ENCODE data around the gene HNRNPUL1. TPM values are rescaled to one million over a fixed set of nuclear protein-coding genes. Genes with fewer than 3 reads are reported as not detected.
"Not testable (repeated sequence)": the region's sequence is repeated elsewhere in the genome, so short reads cannot be mapped to it uniquely, and the experiment has no call there.

The HNRNPUL1 gene
- total RNA-seq, 1 donor from 2014 or later = 116 TPM

DNA sequence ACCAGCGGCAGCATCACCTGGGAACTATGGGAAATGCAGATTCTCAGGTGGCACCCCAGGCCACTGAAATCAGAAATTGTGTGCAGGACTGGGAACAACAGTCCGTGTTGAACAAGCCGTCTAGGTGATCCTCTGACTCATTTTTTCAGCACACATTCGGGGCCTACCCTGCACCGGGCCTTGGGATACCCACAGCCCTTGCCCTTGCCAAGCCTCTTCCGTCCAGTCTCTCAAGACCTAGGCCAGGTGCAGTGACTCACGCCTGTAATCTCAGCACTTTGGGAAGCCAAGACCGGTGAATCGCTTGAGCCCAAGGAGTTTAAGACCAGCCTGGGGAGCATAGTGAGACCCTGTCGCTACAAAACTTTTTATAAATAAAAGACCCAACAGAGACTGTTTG, 71.3 kb downstream of the HNRNPUL1 start:
- H3K9me3 ChIP-seq = no peaks in the 10 kb centered on the region
- H3K27me3 ChIP-seq = no peaks in the 10 kb centered on the region
- intact Hi-C loops (cut with DNase I) = no loop called here
- no peak overlapping the region for H3K27ac ChIP-seq
- TF ChIP-seq POLR2A (IDR thresholded peaks at IDR 0.05) (no peak), POLR2AphosphoS5 (IDR thresholded peaks at IDR 0.05; ENCODE audit: insufficient read depth in 1 of 2, low read depth in 1 of 2) (no peak), CTCF (IDR thresholded peaks at IDR 0.05) (no peak)
- no peak for DNase-seq (ENCODE audit: extremely low spot score in 2 of 2)
- no peaks in the 10 kb centered on the region for H3K4me1 ChIP-seq
- H3K36me3 ChIP-seq = peaks cover 0 to 32% of the 10 kb centered on the region in 2 donors
- H3K4me3 ChIP-seq = no peak overlapping the region

DNA sequence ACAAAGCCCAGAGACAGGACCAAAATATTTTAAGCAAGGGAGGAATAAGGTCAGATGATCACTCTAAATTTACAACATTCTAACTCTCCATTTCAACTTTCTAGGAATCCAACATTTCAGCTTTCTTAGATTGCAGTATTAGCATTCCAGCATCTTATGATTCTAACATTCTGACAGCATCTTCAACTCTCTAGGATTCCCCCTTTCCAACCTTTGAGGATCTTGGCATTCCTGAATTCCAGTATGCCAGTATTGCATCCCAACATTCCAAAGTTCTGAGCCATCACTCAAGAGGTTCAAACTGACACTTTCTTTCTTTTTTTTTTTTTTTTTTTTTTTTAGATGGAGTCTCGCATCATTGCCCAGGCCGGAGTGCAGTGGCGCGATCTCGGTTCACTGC, 75.8 kb downstream of the HNRNPUL1 start:
- no peaks in the 10 kb centered on the region for H3K4me1 ChIP-seq
- H3K4me3 ChIP-seq = no peak overlapping the region
- H3K27ac ChIP-seq = no peak overlapping the region
- H3K27me3 ChIP-seq = no peaks in the 10 kb centered on the region
- no peak for DNase-seq (ENCODE audit: extremely low spot score in 2 of 2)
- no peak for TF ChIP-seq POLR2AphosphoS5 (IDR thresholded peaks at IDR 0.05; ENCODE audit: insufficient read depth in 1 of 2, low read depth in 1 of 2)
- no peak for TF ChIP-seq POLR2A (IDR thresholded peaks at IDR 0.05)
- no peak for TF ChIP-seq CTCF (IDR thresholded peaks at IDR 0.05)
- intact Hi-C loops (cut with DNase I) = no loop called here
- H3K36me3 ChIP-seq = peaks cover 0 to 48% of the 10 kb centered on the region in 2 donors
- no peaks in the 10 kb centered on the region for H3K9me3 ChIP-seq

GRCh38 chr19:41341669-41342490, 77.7 kb downstream of the HNRNPUL1 start:
- H3K27ac ChIP-seq = no peak overlapping the region
- intact Hi-C loops (cut with DNase I) = no loop called here
- no peak for DNase-seq (ENCODE audit: extremely low spot score in 2 of 2)
- H3K9me3 ChIP-seq = no peaks in the 10 kb centered on the region
- no peaks in the 10 kb centered on the region for H3K4me1 ChIP-seq
- TF ChIP-seq CTCF (IDR thresholded peaks at IDR 0.05) = no peak
- TF ChIP-seq POLR2A (IDR thresholded peaks at IDR 0.05) = no peak
- TF ChIP-seq POLR2AphosphoS5 (IDR thresholded peaks at IDR 0.05; ENCODE audit: insufficient read depth in 1 of 2, low read depth in 1 of 2) = no peak
- H3K27me3 ChIP-seq = no peaks in the 10 kb centered on the region
- H3K36me3 ChIP-seq = peaks cover 0 to 61% of the 10 kb centered on the region in 2 donors
- no peak overlapping the region for H3K4me3 ChIP-seq

DNA sequence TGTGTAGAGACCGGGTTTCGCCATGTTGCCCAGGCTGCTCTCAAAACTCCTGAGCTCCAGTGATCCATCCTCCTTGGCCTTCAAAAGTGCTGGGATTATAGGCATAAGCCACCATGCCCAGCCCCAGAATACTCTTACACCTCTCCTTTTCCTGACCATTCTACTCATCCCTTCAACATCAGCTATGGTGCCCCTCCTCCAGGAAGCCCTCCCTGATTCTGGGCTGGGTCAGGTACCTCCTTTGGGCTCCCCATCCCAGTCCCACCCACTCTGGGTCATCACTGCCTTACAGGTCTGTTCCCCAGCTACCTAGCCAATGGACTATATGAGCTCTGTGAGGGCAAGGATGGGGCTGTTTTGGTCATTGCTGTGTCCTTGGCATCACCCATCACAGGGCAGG, 80.0 kb downstream of the HNRNPUL1 start:
- DNase-seq (ENCODE audit: extremely low spot score in 2 of 2) = no peak
- TF ChIP-seq CTCF (IDR thresholded peaks at IDR 0.05) = no peak
- no peak for TF ChIP-seq POLR2A (IDR thresholded peaks at IDR 0.05)
- TF ChIP-seq POLR2AphosphoS5 (IDR thresholded peaks at IDR 0.05; ENCODE audit: insufficient read depth in 1 of 2, low read depth in 1 of 2) = no peak
- Histone ChIP-seq H3K4me3 (no peak overlapping the region), H3K4me1 (peaks cover 2% of the 10 kb centered on the region), H3K27ac (no peak overlapping the region), H3K36me3 (peaks cover 0 to 66% of the 10 kb centered on the region in 2 donors), H3K27me3 (no peaks in the 10 kb centered on the region), H3K9me3 (no peaks in the 10 kb centered on the region)
- intact Hi-C loops (cut with DNase I) = no loop called here

GRCh38 chr19:41346916-41347315, 82.7 kb downstream of the HNRNPUL1 start:
- DNase-seq (ENCODE audit: extremely low spot score in 2 of 2); H3K9me3 ChIP-seq; H3K27me3 ChIP-seq; H3K4me3 ChIP-seq; H3K27ac ChIP-seq; intact Hi-C loops (cut with DNase I): not testable (repeated sequence)
- H3K36me3 ChIP-seq = peaks cover 0 to 54% of the 10 kb centered on the region in 2 donors
- H3K4me1 ChIP-seq = peaks cover 24% of the 10 kb centered on the region

Data from vagina (tissue), 2 donors.